Adipocyte (in vitro differentiated cells): ENCODE data around the gene GVQW3.
"Not testable (repeated sequence)": the region's sequence is repeated elsewhere in the genome, so short reads cannot be mapped to it uniquely, and the experiment has no call there.

ENCODE experiments used
- DNase-seq: peaks from one replicate; pipeline ENCODE4 v3.0.0-alpha.2; 2015; ENCODE audit warnings: low read depth
- H3K27me3 ChIP-seq: replicated peaks from 2 replicates; pipeline ENCODE4 v1.7.0; 2013; ENCODE audit warnings: mild to moderate bottlenecking, low read length, moderate library complexity; ENCODE audit not compliant: control insufficient read depth, insufficient read depth
- H3K36me3 ChIP-seq: 2 replicates; pipeline ENCODE4 v1.7.0; 2013; ENCODE audit warnings: low read length, mild to moderate bottlenecking, moderate library complexity; ENCODE audit not compliant: control insufficient read depth, insufficient read depth, severe bottlenecking
- H3K4me1 ChIP-seq: 2 replicates; pipeline ENCODE4 v1.7.0; 2013; ENCODE audit warnings: mild to moderate bottlenecking, low read length, moderate library complexity; ENCODE audit not compliant: control insufficient read depth, insufficient read depth
- H3K4me3 ChIP-seq: 2 replicates; pipeline ENCODE4 v1.7.0; 2013; ENCODE audit warnings: mild to moderate bottlenecking, low read length, moderate library complexity
- H3K9ac ChIP-seq: 2 replicates; pipeline ENCODE4 v1.7.0; 2013; ENCODE audit warnings: mild to moderate bottlenecking, low read length, moderate library complexity
- H3K9me3 ChIP-seq: 2 replicates; pipeline ENCODE4 v1.7.0; 2013; ENCODE audit warnings: mild to moderate bottlenecking, low read length, moderate library complexity; ENCODE audit not compliant: control insufficient read depth

GVQW3 gene

DNA sequence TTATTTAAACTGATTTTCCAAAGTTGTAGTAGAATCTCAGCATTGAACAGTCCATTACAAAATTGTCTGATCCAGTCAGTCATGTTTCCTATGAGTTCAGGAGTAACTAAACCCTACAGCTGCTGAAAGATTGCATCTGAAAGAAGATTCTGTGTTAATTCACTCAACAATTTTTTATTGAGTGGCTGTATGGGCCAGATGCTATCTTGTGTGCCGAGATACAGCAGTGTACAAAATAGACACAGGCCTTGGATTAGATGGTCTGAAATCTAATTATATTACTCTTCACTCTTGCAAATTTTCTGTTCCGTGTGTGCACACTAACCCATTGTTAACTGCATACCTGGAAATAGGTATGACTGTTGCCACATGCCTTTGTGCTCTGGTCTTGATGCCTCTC lies 7.3 kb downstream of the GVQW3 start:
- no peaks in the 10 kb centered on the region for H3K36me3 ChIP-seq
- no peaks in the 10 kb centered on the region for H3K9me3 ChIP-seq
- no peaks in the 10 kb centered on the region for H3K27me3 ChIP-seq
- DNase-seq, result no peak
- no peak overlapping the region for H3K4me3 ChIP-seq
- H3K4me1 ChIP-seq, result no peaks in the 10 kb centered on the region
- H3K9ac ChIP-seq, result no peak overlapping the region

DNA sequence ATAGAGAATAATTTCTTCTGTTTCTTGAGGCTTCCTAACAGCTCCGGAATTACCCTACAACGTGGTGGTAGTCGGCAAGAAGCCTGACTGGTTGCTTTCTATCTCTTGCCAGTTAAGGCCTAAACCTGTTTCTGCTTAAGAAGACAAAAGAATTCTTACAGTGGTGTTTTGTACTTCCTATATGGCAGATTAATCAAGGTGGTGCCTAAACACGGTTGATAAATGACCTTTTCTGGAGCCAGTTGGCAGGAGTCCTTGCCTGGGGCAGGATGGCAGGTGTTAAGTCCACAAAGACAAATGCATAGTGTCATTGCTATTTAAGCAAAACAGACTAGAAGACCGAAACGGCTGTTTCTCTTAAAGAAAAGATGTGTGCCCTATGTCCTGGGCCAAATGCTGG lies 9.9 kb downstream of the GVQW3 start:
- DNase-seq, result no peak
- no peak overlapping the region for H3K9ac ChIP-seq
- H3K4me1 ChIP-seq, result no peaks in the 10 kb centered on the region
- no peaks in the 10 kb centered on the region for H3K9me3 ChIP-seq
- H3K36me3 ChIP-seq, result no peaks in the 10 kb centered on the region
- no peak overlapping the region for H3K4me3 ChIP-seq
- no peaks in the 10 kb centered on the region for H3K27me3 ChIP-seq

DNA sequence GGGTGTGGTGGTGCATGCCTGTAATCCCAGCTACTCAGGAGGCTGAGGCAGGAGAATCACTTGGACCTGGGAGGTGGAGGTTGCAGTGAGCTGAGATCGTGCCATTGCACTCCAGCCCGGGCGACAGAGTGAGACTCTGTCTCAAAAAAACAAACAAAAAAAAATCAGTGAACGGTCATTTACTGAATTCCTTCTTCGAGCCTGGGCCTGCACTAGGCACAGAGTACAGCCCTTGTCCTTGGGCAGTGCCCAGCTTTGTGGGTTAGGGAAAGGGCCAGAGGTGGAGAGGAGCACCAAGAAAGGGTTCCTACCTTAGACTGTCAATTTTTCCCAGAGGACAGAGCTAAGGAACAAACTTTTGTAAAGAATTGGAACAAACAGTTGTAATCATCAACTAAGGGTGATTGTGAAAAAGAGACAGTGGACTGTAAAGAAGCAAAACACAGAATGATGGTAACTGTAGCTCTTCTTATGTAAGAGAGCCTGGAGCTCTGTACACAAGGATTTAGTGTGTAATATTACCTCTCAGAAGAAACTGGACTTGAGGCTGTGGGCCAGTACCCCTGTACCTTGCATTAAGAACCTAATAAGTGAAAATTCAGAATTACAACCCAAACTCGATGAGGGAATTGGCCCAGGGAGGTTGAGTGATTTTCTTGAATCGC lies 10.8 kb downstream of the GVQW3 start:
- DNase-seq, result no peak
- Histone ChIP-seq H3K9ac (no peak overlapping the region), H3K36me3 (no peaks in the 10 kb centered on the region), H3K4me1 (no peaks in the 10 kb centered on the region), H3K27me3 (no peaks in the 10 kb centered on the region), H3K4me3 (no peak overlapping the region), H3K9me3 (no peaks in the 10 kb centered on the region)

DNA sequence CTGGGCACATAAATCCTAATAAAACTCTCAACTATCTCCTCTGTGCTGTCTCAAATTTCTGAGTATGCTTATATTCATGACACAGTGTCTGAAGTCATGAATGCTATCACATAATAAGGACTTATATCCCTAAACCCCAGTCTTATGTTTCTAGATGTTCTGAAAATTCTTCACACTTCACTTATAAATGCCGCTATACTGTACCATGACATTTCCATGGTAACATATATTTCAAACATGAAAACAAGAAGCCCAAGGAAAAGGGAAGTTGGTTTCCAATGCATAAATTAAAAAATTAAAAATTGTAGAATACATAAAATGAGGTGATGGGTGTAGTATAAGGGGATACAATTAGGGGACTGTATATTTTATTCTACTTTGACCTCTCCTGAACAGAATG lies 11.7 kb downstream of the GVQW3 start:
- H3K36me3 ChIP-seq, result no peaks in the 10 kb centered on the region
- H3K27me3 ChIP-seq, result no peaks in the 10 kb centered on the region
- H3K4me3 ChIP-seq, result no peak overlapping the region
- H3K4me1 ChIP-seq, result no peaks in the 10 kb centered on the region
- H3K9me3 ChIP-seq, result no peaks in the 10 kb centered on the region
- no peak for DNase-seq
- no peak overlapping the region for H3K9ac ChIP-seq

DNA sequence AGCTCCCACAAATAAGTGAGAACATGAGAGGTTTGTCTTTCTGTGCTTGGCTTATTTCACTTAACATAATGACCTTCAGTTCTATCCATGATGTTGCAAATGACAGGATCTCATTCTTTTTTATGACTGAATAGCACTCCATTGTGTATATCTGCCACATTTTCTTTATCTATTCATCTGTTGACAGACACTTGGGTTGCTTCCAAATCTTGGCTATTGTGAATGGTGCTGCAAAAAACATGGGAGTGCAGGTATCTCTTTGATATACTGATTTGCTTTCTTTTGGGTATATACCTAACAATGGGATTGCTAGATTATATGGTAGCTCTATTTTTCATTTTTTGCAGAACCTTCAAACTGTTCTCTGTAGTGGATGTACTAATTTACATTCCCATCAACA lies 13.3 kb downstream of the GVQW3 start:
- Histone ChIP-seq H3K36me3 (no peaks in the 10 kb centered on the region), H3K4me1 (no peaks in the 10 kb centered on the region), H3K9ac (no peak overlapping the region), H3K4me3 (no peak overlapping the region), H3K9me3 (no peaks in the 10 kb centered on the region), H3K27me3 (no peaks in the 10 kb centered on the region)
- no peak for DNase-seq

DNA sequence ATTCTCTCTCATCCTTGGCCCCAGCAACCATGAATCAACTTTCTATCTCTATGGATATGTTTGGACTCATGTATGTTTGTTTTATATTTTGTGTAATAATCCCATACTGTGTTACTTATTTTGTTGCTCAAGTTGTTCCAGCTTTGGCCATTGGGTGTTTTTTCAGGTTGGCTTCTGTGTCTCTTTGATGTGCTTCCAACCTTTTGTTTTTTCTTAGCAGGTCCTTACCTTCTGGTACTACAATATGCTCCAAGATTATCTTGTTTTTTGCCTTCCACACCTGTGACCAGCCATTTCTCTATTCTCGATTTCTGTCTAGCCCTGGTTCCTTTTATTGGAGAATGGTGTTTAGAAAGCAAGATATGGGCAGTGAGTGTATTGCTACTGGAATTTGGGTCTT lies 14.2 kb downstream of the GVQW3 start:
- no peak overlapping the region for H3K4me3 ChIP-seq
- no peaks in the 10 kb centered on the region for H3K27me3 ChIP-seq
- H3K9ac ChIP-seq, result no peak overlapping the region
- H3K4me1 ChIP-seq, result no peaks in the 10 kb centered on the region
- no peaks in the 10 kb centered on the region for H3K36me3 ChIP-seq
- H3K9me3 ChIP-seq, result no peaks in the 10 kb centered on the region
- no peak for DNase-seq

DNA sequence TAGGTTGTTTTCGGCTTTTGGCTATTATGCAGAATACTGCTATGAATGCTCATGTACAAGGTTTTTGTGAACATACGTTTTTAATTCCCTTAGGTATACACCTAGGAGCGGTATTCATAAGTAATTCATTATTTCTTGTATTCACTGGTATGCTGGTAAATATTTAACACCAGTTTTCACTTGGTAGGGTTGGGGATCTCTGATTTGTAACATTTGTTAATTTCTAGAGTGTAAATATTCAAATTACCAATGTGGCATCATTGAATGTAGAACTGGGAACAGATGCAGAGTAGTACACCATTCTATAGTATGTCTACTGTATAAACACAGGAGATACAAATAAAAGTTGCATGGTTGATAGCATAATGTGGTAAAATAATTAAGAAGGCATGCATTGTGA lies 16.3 kb downstream of the GVQW3 start:
- H3K9me3 ChIP-seq, result no peaks in the 10 kb centered on the region
- H3K36me3 ChIP-seq, result no peaks in the 10 kb centered on the region
- H3K27me3 ChIP-seq, result no peaks in the 10 kb centered on the region
- no peak for DNase-seq
- H3K4me3 ChIP-seq, result no peak overlapping the region
- H3K9ac ChIP-seq, result no peak overlapping the region
- H3K4me1 ChIP-seq, result no peaks in the 10 kb centered on the region

DNA sequence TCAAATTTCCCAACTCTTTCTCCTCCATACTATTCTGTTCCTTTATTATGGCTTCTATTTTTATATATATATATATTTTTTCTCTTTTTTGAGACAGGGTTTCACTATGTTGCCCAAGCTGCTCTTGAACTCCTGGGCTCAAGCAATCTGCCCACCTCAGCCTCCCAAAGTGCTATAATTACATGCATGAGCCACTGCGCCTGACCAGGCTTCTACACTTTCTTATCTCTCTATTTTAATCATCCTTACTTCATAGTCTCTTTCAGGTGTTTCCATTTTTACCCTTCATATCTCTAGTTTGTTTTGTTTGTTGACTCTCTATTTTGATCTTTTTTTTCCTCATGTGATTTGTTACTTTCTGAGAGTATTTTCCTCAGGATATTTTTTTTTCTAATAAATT lies 19.8 kb downstream of the GVQW3 start:
- Histone ChIP-seq H3K4me1 (no peaks in the 10 kb centered on the region), H3K9ac (no peak overlapping the region), H3K9me3 (no peaks in the 10 kb centered on the region), H3K36me3 (no peaks in the 10 kb centered on the region), H3K27me3 (no peaks in the 10 kb centered on the region), H3K4me3 (no peak overlapping the region)
- DNase-seq, result no peak

DNA sequence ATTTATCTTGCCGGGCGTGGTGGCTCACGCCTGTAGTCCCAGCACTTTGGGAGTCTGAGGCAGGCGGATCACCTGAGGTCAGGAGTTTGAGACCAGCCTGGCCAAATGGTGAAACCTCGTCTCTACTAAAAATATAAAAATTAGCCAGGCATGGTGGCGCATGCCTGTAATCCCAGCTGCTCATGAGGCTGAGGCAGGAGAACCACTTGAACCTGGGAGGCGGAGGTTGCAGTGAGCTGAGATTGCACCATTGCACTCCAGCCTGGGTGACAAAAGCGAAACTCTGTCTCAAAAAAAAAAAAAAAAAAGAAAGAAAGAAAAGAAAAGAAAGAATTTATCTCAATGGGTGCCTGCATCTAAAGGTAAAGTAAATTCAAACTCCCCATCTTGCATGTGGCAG lies 20.4 kb downstream of the GVQW3 start:
- H3K4me3 ChIP-seq, H3K9me3 ChIP-seq, DNase-seq, H3K9ac ChIP-seq, H3K36me3 ChIP-seq, H3K27me3 ChIP-seq, H3K4me1 ChIP-seq: not testable (repeated sequence)

DNA sequence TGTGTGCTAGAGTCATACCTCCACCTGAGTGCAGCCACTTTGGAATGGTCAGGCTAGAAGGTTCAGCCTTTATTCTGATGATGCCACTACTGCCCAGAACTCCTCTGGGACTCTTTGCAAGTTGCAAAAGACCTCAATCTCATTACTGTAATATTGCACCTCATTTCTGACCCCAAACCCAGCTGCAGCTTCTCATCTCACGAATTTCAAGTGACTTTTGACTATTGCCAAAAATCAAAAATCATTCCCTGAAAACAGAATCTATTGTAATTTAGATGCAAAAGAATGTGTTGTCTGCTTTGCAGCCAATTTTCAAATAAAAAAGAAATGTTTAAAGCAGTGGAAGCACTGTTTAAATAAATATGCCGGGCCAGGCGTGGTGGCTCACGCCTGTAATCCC lies 25.2 kb downstream of the GVQW3 start:
- Histone ChIP-seq H3K9ac (no peak overlapping the region), H3K27me3 (no peaks in the 10 kb centered on the region), H3K36me3 (no peaks in the 10 kb centered on the region), H3K4me3 (no peak overlapping the region), H3K9me3 (no peaks in the 10 kb centered on the region), H3K4me1 (no peaks in the 10 kb centered on the region)
- no peak for DNase-seq

DNA sequence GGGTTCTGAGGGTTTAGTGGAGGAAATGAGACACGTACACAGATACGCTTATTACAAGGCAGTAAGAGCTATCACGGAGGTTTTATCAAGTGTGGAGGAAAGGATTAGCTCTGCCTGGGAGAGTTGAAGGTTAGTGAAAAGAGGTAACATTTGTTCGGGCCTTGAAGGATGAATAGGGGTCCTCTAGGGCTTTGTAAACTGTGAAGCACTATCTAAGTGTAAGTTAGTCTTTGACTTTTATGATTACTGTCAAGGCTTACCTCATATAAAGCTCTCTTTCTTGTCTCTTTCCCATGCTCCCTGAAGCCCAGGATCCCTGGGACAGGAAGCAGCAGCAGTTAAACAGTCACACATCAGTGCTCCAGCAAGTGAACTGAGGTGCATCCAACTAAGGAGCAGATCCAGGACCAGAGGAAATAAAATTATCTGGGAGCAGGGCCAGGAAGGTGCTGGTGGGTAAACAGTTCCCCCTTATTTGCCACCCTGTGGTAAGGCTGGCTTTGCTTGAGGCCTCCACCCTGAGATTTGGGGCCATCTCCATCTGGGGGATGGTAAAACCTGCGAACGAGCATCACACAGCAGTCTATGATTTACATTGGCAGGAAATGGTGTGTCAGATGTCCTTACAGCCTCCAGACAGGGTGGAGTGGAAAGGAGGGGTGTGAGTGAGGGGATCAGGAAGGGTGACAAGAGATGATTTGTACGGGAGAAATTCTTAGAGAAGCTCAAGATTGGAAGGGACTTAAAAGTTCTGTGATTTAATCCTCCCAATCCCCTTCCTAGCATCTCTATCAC lies 27.2 kb downstream of the GVQW3 start:
- no peak overlapping the region for H3K9ac ChIP-seq
- no peaks in the 10 kb centered on the region for H3K9me3 ChIP-seq
- H3K4me3 ChIP-seq, result no peak overlapping the region
- no peaks in the 10 kb centered on the region for H3K27me3 ChIP-seq
- no peaks in the 10 kb centered on the region for H3K36me3 ChIP-seq
- DNase-seq, result no peak
- no peaks in the 10 kb centered on the region for H3K4me1 ChIP-seq
